Duodenal mucosa (tissue), 2 donors: ENCODE data around the gene GLP1R.
A peak's percentile ranks its signal among the peaks of the same experiment; 100 is the strongest.

Experiments
- H3K27ac ChIP-seq: one replicate; pipeline ENCODE4 v1.7.0; 2013; ENCODE audit warnings: low read depth, low read length
- H3K27me3 ChIP-seq, 2 donors: one replicate each; pipeline ENCODE4 v1.7.0; 2013; ENCODE audit warnings: low read length in 2 of 2, control low read depth in 1 of 2; ENCODE audit not compliant: insufficient read depth in 2 of 2, control insufficient read depth in 1 of 2
- H3K36me3 ChIP-seq, 2 donors: one replicate each; pipeline ENCODE4 v1.7.0; 2013; ENCODE audit warnings: low read length in 2 of 2, control low read depth in 1 of 2; ENCODE audit not compliant: insufficient read depth in 2 of 2, control insufficient read depth in 1 of 2
- H3K4me1 ChIP-seq, 2 donors: one replicate each; pipeline ENCODE4 v1.7.0; 2013; ENCODE audit warnings: low read length in 2 of 2, control low read depth in 1 of 2; ENCODE audit not compliant: insufficient read depth in 2 of 2, control insufficient read depth in 1 of 2
- H3K4me3 ChIP-seq, 2 donors: one replicate each; pipeline ENCODE4 v1.7.0; 2013; ENCODE audit warnings: low read length in 2 of 2, low read depth in 1 of 2
- H3K9ac ChIP-seq, 2 donors: one replicate each; pipeline ENCODE4 v1.7.0; 2013; ENCODE audit warnings: low read length in 2 of 2, low read depth in 1 of 2
- H3K9me3 ChIP-seq, 2 donors: one replicate each; pipeline ENCODE4 v1.7.0; 2013; ENCODE audit warnings: low read length in 2 of 2, control low read depth in 1 of 2; ENCODE audit not compliant: control insufficient read depth in 1 of 2

Gene GLP1R

DNA sequence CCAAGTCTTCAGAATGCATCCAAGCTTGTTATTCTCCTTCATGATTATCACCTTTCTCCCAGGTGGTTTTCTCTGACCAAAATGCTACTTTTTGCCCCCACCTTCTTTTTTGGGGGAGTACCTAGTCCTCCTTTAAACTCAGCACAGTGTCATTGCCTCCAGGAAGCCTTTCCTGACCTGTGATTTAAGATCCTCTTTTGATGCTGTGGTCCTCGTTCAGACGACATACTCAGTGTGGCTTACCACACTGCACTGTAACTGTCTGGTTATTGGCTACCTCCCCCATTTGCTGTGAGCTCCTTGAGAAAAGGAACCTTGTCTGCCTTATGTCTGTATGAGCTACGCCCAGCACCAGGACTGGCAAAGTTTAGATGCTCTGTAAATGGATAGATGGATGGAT is 51.8 kb downstream of the GLP1R start:
- Histone ChIP-seq H3K9ac (no peak overlapping the region), H3K27me3 (no peaks in the 10 kb centered on the region), H3K4me1 (no peaks in the 10 kb centered on the region), H3K9me3 (no peaks in the 10 kb centered on the region), H3K36me3 (peaks cover 0 to 5% of the 10 kb centered on the region in 2 donors), H3K27ac (no peak overlapping the region), H3K4me3 (no peak overlapping the region)

DNA sequence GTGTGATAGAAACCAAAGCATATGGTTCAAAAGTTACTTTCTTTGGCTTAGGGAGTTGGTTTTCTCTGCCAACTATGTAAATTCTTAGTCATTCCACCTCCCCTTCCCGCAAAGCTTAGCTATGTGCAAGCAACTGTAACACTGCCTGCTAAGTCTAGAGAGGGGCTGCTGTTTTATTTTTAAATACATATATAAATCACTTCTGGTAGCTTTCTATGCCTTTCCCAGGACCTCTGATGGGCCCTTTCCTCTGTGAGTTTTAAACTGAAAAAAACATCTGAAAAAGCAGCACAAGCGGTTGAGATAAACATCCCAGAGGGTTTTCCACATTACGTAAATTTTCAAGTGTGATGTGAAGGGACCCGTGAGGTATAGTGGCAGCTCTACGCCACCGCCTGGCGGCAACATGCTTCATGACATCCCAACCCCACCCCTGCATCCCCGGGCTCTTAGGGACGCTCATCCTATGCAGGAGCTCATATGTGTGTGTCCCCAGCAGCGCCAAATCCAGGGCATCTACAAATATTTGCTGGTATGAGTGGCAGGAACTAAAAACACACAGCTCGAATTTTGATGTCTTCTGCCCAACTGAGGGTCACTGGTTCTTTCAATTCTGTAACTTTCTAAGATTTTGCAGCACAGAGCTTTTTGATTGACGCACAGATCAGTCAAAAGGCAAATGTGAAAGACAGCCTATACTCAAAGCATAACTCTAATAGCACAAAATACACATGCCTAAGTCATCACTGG is 53.7 kb downstream of the GLP1R start:
- Histone ChIP-seq H3K4me3 (no peak overlapping the region), H3K27me3 (no peaks in the 10 kb centered on the region), H3K36me3 (peaks cover 0 to 8% of the 10 kb centered on the region in 2 donors), H3K9me3 (no peaks in the 10 kb centered on the region), H3K4me1 (no peaks in the 10 kb centered on the region), H3K27ac (no peak overlapping the region), H3K9ac (no peak overlapping the region)

DNA sequence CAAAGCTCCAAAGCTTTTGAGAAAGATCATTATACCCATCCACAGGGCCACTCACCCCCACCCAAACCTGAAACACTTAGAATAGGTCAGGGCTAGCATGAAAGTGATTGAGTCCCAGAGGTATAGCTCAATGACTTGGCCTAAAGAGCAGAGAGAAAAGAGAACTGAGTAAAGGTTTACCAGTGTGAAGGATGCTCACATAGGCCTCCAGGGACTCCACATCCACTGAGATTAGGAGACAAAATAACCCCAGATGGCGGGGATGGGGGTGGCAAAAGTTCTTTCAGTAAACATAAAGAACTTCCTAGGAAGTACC is 54.2 kb downstream of the GLP1R start:
- peaks cover 4% of the 10 kb centered on the region in 2 donors for H3K4me1 ChIP-seq
- H3K4me3 ChIP-seq = no peak overlapping the region
- no peak overlapping the region for H3K9ac ChIP-seq
- no peak overlapping the region for H3K27ac ChIP-seq
- no peaks in the 10 kb centered on the region for H3K27me3 ChIP-seq
- no peaks in the 10 kb centered on the region for H3K9me3 ChIP-seq
- peaks cover 0 to 8% of the 10 kb centered on the region in 2 donors for H3K36me3 ChIP-seq

DNA sequence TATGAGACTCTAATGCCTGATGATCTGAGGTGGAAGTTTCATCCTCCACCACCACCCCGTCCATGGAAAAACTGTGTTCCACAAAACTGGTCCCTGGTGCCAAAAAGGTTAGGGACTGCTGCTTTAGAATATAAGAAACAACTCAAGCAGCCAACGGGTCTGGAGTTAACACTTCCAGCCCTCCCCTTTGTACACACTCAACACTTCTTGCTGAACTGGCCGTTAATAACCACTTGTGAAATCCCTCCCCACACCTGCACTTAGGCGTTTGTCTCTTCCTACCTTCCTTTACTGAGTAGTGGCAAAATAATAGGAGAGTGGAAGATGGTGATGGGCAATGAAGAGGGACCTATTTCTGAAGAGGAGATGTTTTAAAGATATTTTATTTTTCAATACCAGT is 55.9 kb downstream of the GLP1R start:
- H3K4me3 ChIP-seq = no peak overlapping the region
- H3K9me3 ChIP-seq = no peaks in the 10 kb centered on the region
- peaks cover 15 to 19% of the 10 kb centered on the region in 2 donors for H3K4me1 ChIP-seq
- peaks cover 6 to 9% of the 10 kb centered on the region in 2 donors for H3K36me3 ChIP-seq
- H3K27me3 ChIP-seq = no peaks in the 10 kb centered on the region
- no peak overlapping the region for H3K9ac ChIP-seq
- no peak overlapping the region for H3K27ac ChIP-seq

DNA sequence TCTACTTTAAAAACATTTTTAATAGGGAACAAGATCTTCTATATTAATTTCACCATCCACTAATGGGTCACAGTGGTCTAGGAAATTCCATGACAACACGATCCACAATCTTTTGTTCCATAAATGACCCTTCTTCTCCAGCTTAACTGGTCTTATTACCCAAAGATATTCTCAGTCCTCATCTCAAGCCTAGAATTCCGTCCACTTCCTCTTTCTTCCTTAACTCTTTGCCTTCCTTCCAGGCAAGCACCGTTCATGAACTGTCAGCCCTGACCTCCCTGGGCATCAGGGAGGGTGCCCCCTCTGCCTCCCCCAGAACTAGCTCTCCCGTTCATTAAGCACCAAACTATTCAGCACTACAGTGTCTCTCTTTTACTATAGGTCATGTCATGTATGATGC is 58.5 kb downstream of the GLP1R start:
- Histone ChIP-seq H3K27me3 (no peaks in the 10 kb centered on the region), H3K9ac (no peak overlapping the region), H3K36me3 (peaks cover 11 to 19% of the 10 kb centered on the region in 2 donors), H3K4me3 (no peak overlapping the region), H3K9me3 (no peaks in the 10 kb centered on the region), H3K4me1 (peaks cover 15 to 19% of the 10 kb centered on the region in 2 donors), H3K27ac (no peak overlapping the region)

DNA sequence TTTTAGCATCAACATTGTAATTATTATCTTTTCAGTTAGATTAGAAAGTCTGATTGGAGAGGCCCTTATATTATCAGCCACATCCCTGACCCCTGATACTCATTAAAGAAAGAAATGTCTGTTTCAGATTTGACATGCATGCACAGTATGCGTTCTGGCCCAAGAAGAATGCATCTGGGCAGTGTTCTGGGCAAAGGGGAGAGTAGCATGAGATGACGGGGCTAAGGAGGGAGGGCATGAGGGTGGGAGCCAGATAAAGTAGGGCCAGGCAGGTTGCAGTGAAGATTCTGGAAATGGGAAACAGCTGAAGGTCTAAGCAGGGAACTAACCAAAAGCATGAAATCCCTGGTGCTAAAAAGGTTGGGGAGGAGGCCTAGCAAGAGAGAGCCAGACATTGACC is 59.1 kb downstream of the GLP1R start:
- Histone ChIP-seq H3K36me3 (peaks cover 11 to 19% of the 10 kb centered on the region in 2 donors), H3K9me3 (no peaks in the 10 kb centered on the region), H3K4me3 (no peak overlapping the region), H3K27ac (no peak overlapping the region), H3K9ac (no peak overlapping the region), H3K4me1 (peaks cover 15 to 19% of the 10 kb centered on the region in 2 donors), H3K27me3 (no peaks in the 10 kb centered on the region)

DNA sequence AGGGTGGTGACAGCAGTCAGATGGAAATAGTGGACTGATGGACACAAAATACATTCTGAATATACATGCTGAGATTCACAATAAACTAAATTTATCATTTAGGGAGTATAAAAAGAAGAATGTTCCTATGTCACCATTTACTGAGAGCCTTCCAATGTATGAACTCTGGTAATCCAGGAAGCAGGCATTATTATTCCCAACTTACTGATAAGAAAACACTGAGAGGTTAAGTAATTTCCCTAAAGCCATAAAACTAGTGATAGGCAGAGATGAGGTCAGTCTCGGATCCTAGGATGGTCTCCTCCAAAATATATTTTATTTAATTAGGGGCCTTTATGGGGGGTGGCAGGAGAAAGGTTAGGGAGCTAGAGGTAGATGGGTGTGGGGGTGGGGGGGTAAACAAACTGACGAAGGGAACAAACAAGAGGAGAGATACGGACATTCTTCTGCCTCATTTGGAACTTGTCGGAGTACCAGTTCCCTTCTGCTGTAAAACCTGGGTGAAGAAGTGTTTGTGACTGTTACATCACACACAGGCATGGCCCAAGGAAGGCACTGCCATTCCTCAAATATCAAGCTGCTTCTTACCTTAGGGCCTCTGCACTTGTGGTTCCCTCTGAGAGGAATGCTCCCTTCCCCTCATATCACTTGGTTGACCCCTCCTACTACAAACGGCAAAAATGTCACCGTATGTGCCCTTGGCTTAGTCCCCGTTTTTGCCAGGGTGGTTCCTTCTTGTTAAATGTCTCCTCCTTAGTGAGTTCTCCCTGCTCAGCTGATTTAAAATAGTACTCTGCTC is 59.7 kb downstream of the GLP1R start:
- no peak overlapping the region for H3K9ac ChIP-seq
- no peaks in the 10 kb centered on the region for H3K9me3 ChIP-seq
- peaks cover 11 to 19% of the 10 kb centered on the region in 2 donors for H3K36me3 ChIP-seq
- no peak overlapping the region for H3K4me3 ChIP-seq
- H3K27me3 ChIP-seq = no peaks in the 10 kb centered on the region
- H3K4me1 ChIP-seq = peaks cover 15 to 19% of the 10 kb centered on the region in 2 donors
- H3K27ac ChIP-seq = no peak overlapping the region

DNA sequence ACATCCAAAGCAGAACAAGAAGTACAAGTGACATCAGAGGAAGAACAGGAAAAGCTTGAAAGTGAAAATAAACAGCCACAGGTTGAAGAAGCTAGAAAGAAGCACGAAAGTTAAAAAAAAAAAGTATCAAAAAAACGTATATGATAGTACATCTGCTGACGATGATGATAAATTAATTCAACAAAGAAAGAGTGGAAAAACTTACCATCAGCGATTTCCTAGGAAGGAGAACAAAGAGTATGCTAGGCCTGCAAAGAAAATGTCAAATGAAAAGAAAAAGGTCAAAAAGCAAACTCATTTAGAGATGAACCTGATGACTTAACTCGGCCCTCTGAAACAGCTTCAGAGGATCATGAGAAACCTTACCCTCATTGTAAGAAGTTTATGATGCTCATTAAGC is 62.7 kb downstream of the GLP1R start:
- no peak overlapping the region for H3K4me3 ChIP-seq
- no peak overlapping the region for H3K9ac ChIP-seq
- peaks cover 11% of the 10 kb centered on the region in 2 donors for H3K36me3 ChIP-seq
- H3K27ac ChIP-seq = no peak overlapping the region
- H3K4me1 ChIP-seq = peaks cover 32 to 33% of the 10 kb centered on the region in 2 donors
- no peaks in the 10 kb centered on the region for H3K9me3 ChIP-seq
- no peaks in the 10 kb centered on the region for H3K27me3 ChIP-seq

DNA sequence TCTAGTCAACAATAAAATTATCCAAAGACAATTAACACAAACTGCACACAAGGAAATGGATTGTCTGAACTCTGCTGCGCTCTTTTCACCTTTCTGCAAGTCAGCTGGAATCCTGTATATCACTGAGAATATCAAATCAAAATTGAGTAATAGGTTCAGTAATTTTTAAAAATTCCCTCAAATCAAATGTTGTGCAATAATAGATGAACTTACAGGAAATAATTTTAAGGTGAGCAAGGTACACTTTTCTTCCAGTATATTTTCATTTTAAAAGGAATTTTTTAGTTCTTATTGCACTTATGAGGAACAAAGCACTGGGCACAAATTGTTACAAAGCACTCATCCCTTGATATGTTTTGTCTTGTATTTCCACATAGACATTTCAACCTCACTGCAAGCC is 65.2 kb downstream of the GLP1R start:
- no peak overlapping the region for H3K27ac ChIP-seq
- H3K27me3 ChIP-seq = no peaks in the 10 kb centered on the region
- peak overlapping the region; percentile 86 to 92 for H3K4me3 ChIP-seq
- peaks cover 11% of the 10 kb centered on the region in 2 donors for H3K36me3 ChIP-seq
- H3K9ac ChIP-seq = peak overlapping the region; percentile 73 to 76
- H3K9me3 ChIP-seq = no peaks in the 10 kb centered on the region
- peaks cover 18 to 21% of the 10 kb centered on the region in 2 donors for H3K4me1 ChIP-seq

DNA sequence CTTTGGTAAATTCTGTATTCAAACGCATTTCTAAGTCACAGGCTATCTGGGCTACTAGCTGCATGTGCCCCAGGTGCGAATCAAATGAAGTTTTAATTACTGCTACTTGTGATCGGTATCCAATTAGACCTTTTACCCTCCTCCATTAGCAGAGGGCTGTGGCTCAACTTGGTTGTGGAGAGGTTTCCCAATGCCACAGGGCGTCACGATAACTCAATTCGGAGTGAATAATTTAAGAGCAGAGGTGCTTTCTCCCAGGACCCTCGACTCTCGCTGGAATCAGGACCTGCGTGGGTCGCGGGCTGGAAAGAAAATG is 65.8 kb downstream of the GLP1R start:
- Histone ChIP-seq H3K4me1 (peaks cover 13 to 18% of the 10 kb centered on the region in 2 donors), H3K27ac (peak overlapping the region; percentile 94), H3K27me3 (no peaks in the 10 kb centered on the region), H3K36me3 (peaks cover 6 to 11% of the 10 kb centered on the region in 2 donors), H3K9ac (peak overlapping the region; percentile 73 to 76), H3K4me3 (peak overlapping the region; percentile 86 to 92), H3K9me3 (no peaks in the 10 kb centered on the region)
